WTC11 (cell line): Measurements from ENCODE around the gene NBAS.

Experiments
- JUN ChIP-seq: sonication (generic); formaldehyde crosslinking; IDR thresholded peaks from 2 replicates; pipeline ENCODE4 v1.8.0; 2023; ENCODE audit warnings: mild to moderate bottlenecking, missing genetic modification reagents
- SMAD3 ChIP-seq: sonication (generic); formaldehyde crosslinking; IDR thresholded peaks from 2 replicates; pipeline ENCODE4 v1.8.0; 2022; ENCODE audit warnings: missing genetic modification reagents, mild to moderate bottlenecking, borderline replicate concordance

GRCh38 chr2:15426606-15427005, 134.5 kb downstream of the NBAS start:
- no peak for TF ChIP-seq JUN (CRISPR knock-in tag)
- no peak for TF ChIP-seq SMAD3
